DND-41 (cell line): Measurements from ENCODE around the gene SLAIN2.
A peak's percentile ranks its signal among the peaks of the same experiment; 100 is the strongest.
"Not testable (repeated sequence)": the region's sequence is repeated elsewhere in the genome, so short reads cannot be mapped to it uniquely, and the experiment has no call there.

Experiments
- ATAC-seq: fragments of 200-7000 bp; cut with Tn5 transposase; 3 replicates; pipeline ENCODE4 v1.9.1; 2021; ENCODE audit warnings: low read depth; ENCODE audit not compliant: insufficient read depth
- DNase-seq: peaks from one replicate; pipeline ENCODE4 v3.0.0-alpha.2; 2020
- H2AFZ ChIP-seq: 2 replicates; pipeline ENCODE4 v1.6.0; 2012; ENCODE audit warnings: low read depth, low read length
- H3K27ac ChIP-seq: 2 replicates; pipeline ENCODE4 v1.5.1; 2012; ENCODE audit warnings: low read length, inconsistent platforms
- H3K27me3 ChIP-seq: fragments of 200-600 bp; sonication (generic); 2 replicates; pipeline ENCODE4 v1.6.0; 2012; ENCODE audit warnings: low read length, mild to moderate bottlenecking, inconsistent platforms; ENCODE audit not compliant: insufficient read depth, poor library complexity
- H3K36me3 ChIP-seq: 2 replicates; pipeline ENCODE4 v1.5.1; 2012; ENCODE audit warnings: low read length, inconsistent platforms; ENCODE audit not compliant: insufficient read depth
- H3K4me1 ChIP-seq: 2 replicates; pipeline ENCODE4 v1.5.1; 2012; ENCODE audit warnings: mild to moderate bottlenecking, low read length; ENCODE audit not compliant: insufficient read depth
- H3K4me2 ChIP-seq: 2 replicates; pipeline ENCODE4 v1.6.0; 2012; ENCODE audit warnings: mild to moderate bottlenecking, moderate library complexity, low read length, inconsistent platforms; ENCODE audit not compliant: insufficient read depth
- H3K4me3 ChIP-seq, 2 experiments: fragments of 200-600 bp in 1 of 2; shearing (Covaris generic) in 1 of 2; 2 replicates each; pipeline ENCODE4 v1.5.1; 2012 to 2016; ENCODE audit warnings: inconsistent platforms in 2 of 2, low read length in 2 of 2, mild to moderate bottlenecking in 2 of 2, low read depth in 1 of 2, moderate library complexity in 1 of 2
- H3K79me2 ChIP-seq: 2 replicates; pipeline ENCODE4 v1.6.0; 2012; ENCODE audit warnings: low read length, inconsistent platforms; ENCODE audit not compliant: insufficient read depth
- H3K9ac ChIP-seq: 2 replicates; pipeline ENCODE4 v1.6.0; 2012; ENCODE audit warnings: low read depth, mild to moderate bottlenecking, inconsistent platforms, low read length, moderate library complexity
- H3K9me3 ChIP-seq: 2 replicates; pipeline ENCODE4 v1.5.1; 2012; ENCODE audit warnings: low read length, moderate library complexity, mild to moderate bottlenecking, inconsistent platforms; ENCODE audit not compliant: insufficient read depth, severe bottlenecking
- H4K20me1 ChIP-seq: 2 replicates; pipeline ENCODE4 v1.6.0; 2012; ENCODE audit warnings: low read length; ENCODE audit not compliant: insufficient read depth
- CTCF ChIP-seq: IDR thresholded peaks from 2 replicates; pipeline ENCODE4 v1.5.1; 2012; ENCODE audit warnings: borderline replicate concordance, low read length, moderate library complexity, mild to moderate bottlenecking; ENCODE audit not compliant: poor library complexity, severe bottlenecking; ENCODE audit errors: extremely low read depth
- EZH2 ChIP-seq: IDR thresholded peaks from 3 replicates; pipeline ENCODE4 v1.6.1; 2012; ENCODE audit warnings: borderline replicate concordance, low read depth, mild to moderate bottlenecking, moderate library complexity, low read length, inconsistent platforms; ENCODE audit not compliant: severe bottlenecking

Gene SLAIN2

GRCh38 chr4:48431401-48431800 is 90.1 kb downstream of the SLAIN2 start:
- Histone ChIP-seq H3K36me3 (no peaks in the 10 kb centered on the region), H3K27me3 (no peaks in the 10 kb centered on the region), H3K9ac (no peak overlapping the region), H3K4me2 (no peak overlapping the region), H3K27ac (no peak overlapping the region), H3K4me1 (no peaks in the 10 kb centered on the region), H3K79me2 (no peaks in the 10 kb centered on the region), H3K9me3 (no peaks in the 10 kb centered on the region), H2AFZ (no peak overlapping the region), H3K4me3 (no peak overlapping the region), H4K20me1 (no peaks in the 10 kb centered on the region)
- DNase-seq (no peak), ATAC-seq (peak; percentile 75)
- no peak for TF ChIP-seq EZH2
- no peak for TF ChIP-seq CTCF

- Histone ChIP-seq H4K20me1 (no peaks in the 10 kb centered on the region), H3K79me2 (no peaks in the 10 kb centered on the region), H3K4me1 (no peaks in the 10 kb centered on the region), H3K9me3 (no peaks in the 10 kb centered on the region), H3K27ac (no peak overlapping the region), H3K4me3 (no peak overlapping the region), H2AFZ (no peak overlapping the region), H3K36me3 (no peaks in the 10 kb centered on the region), H3K27me3 (no peaks in the 10 kb centered on the region), H3K9ac (no peak overlapping the region), H3K4me2 (no peak overlapping the region)
- TF ChIP-seq EZH2 (no peak), CTCF (no peak)
- ATAC-seq, result no peak
- DNase-seq, result no peak
These were observed 90.7 kb downstream of the SLAIN2 start for GRCh38 chr4:48432017-48432416.

GRCh38 chr4:48436318-48436717 is 95.0 kb downstream of the SLAIN2 start:
- H3K79me2 ChIP-seq, result no peaks in the 10 kb centered on the region
- H3K27me3 ChIP-seq, result no peaks in the 10 kb centered on the region
- no peak overlapping the region for H3K9ac ChIP-seq
- no peak for TF ChIP-seq CTCF
- no peak for TF ChIP-seq EZH2
- H4K20me1 ChIP-seq, result no peaks in the 10 kb centered on the region
- H3K27ac ChIP-seq, result no peak overlapping the region
- DNase-seq (no peak), ATAC-seq (no peak)
- no peak overlapping the region for H3K4me2 ChIP-seq
- H3K4me3 ChIP-seq, result no peak overlapping the region
- no peaks in the 10 kb centered on the region for H3K4me1 ChIP-seq
- no peaks in the 10 kb centered on the region for H3K36me3 ChIP-seq
- no peak overlapping the region for H2AFZ ChIP-seq
- H3K9me3 ChIP-seq, result no peaks in the 10 kb centered on the region

- Histone ChIP-seq H2AFZ (no peak overlapping the region), H4K20me1 (no peaks in the 10 kb centered on the region), H3K4me2 (no peak overlapping the region), H3K27me3 (no peaks in the 10 kb centered on the region), H3K4me3 (no peak overlapping the region), H3K9me3 (no peaks in the 10 kb centered on the region), H3K4me1 (no peaks in the 10 kb centered on the region), H3K36me3 (no peaks in the 10 kb centered on the region), H3K27ac (no peak overlapping the region), H3K9ac (no peak overlapping the region), H3K79me2 (no peaks in the 10 kb centered on the region)
- DNase-seq (no peak), ATAC-seq (no peak)
- TF ChIP-seq EZH2 (no peak), CTCF (no peak)
These were observed 98.7 kb downstream of the SLAIN2 start for GRCh38 chr4:48439988-48440387.

DNA sequence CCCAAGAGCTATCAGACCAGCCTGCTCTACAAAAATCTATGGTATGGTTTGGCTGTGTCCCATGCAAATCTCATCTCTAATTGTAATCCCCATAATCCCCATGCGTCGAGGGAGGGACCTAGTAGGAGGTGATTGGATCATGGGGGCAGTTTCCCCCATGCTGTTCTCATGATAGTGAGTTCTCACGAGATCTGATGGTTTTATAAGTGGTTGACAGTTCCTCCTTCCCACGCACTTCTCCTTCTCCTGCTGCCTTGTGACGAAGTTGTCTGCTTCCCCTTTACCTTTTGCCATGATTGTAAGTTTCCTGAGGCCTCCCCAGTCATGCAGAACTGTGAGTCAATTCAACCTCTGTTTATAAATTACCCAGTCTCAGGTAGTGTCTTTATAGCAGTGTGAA is 99.6 kb downstream of the SLAIN2 start:
- DNase-seq, H3K27ac ChIP-seq, H3K79me2 ChIP-seq, H2AFZ ChIP-seq, H3K4me2 ChIP-seq, H3K36me3 ChIP-seq, H3K9ac ChIP-seq, H3K27me3 ChIP-seq, H3K4me3 ChIP-seq, H4K20me1 ChIP-seq, H3K9me3 ChIP-seq, H3K4me1 ChIP-seq, ATAC-seq: not testable (repeated sequence)
